ENCODE measurements around the gene PEX13. TPM values are rescaled to one million over a fixed set of nuclear protein-coding genes. Genes with fewer than 3 reads are reported as not detected.

Gene PEX13
- total RNA-seq, 2 experiments from 2014 or later, result 18.9 to 27.6 TPM

GRCh38 chr2:61045999-61046398, 28.5 kb downstream of the PEX13 start:
- TF ChIP-seq, protein P1, sequence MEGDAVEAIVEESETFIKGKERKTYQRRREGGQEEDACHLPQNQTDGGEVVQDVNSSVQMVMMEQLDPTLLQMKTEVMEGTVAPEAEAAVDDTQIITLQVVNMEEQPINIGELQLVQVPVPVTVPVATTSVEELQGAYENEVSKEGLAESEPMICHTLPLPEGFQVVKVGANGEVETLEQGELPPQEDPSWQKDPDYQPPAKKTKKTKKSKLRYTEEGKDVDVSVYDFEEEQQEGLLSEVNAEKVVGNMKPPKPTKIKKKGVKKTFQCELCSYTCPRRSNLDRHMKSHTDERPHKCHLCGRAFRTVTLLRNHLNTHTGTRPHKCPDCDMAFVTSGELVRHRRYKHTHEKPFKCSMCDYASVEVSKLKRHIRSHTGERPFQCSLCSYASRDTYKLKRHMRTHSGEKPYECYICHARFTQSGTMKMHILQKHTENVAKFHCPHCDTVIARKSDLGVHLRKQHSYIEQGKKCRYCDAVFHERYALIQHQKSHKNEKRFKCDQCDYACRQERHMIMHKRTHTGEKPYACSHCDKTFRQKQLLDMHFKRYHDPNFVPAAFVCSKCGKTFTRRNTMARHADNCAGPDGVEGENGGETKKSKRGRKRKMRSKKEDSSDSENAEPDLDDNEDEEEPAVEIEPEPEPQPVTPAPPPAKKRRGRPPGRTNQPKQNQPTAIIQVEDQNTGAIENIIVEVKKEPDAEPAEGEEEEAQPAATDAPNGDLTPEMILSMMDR (conservative IDR thresholded peaks at IDR 0.05; ENCODE audit: low read length), result no peak
- no peak for TF ChIP-seq EZH2phosphoT487 (IDR thresholded peaks at IDR 0.05; ENCODE audit: borderline replicate concordance, low read depth, low read length)
- no peaks in the 10 kb centered on the region for H3K4me1 ChIP-seq (ENCODE audit: insufficient read depth, low read length, poor library complexity, severe bottlenecking)
- CTCF ChIA-PET (ENCODE audit: unreplicated experiment), result no interaction called here
- H3K27ac ChIP-seq (ENCODE audit: low read depth, low read length, poor library complexity, severe bottlenecking), result no peak overlapping the region
- H4K20me1 ChIP-seq (ENCODE audit: insufficient read depth, low read length), result no peaks in the 10 kb centered on the region
- no peak for DNase-seq (ENCODE audit: low spot score)
- no peak overlapping the region for H2AFZ ChIP-seq (ENCODE audit: low read length)
- H3K4me3 ChIP-seq (ENCODE audit: low read depth, low read length, poor library complexity, severe bottlenecking), result no peak overlapping the region
- H3K4me2 ChIP-seq (ENCODE audit: low read length), result no peak overlapping the region
- H3K9me3 ChIP-seq (ENCODE audit: low read length), result no peaks in the 10 kb centered on the region
- intact Hi-C loops (cut with micrococcal nuclease; ENCODE audit: unreplicated experiment), result no loop called here
- no TSS peak for BruUV-seq (replicated peaks)
- POLR2A ChIA-PET, result interaction anchor here (0.6 kb wide), 1 partner anchor 10 kb away, joined by 3 read pairs; no protein-coding TSS in a partner anchor
- peaks cover 55% of the 10 kb centered on the region for H3K36me3 ChIP-seq (ENCODE audit: insufficient read depth, low read length)
- H3K79me2 ChIP-seq (ENCODE audit: insufficient read depth, low read depth, low read length), result no peaks in the 10 kb centered on the region
- H3K9me2 ChIP-seq (ENCODE audit: insufficient read depth, low read length), result no peaks in the 10 kb centered on the region

DNA sequence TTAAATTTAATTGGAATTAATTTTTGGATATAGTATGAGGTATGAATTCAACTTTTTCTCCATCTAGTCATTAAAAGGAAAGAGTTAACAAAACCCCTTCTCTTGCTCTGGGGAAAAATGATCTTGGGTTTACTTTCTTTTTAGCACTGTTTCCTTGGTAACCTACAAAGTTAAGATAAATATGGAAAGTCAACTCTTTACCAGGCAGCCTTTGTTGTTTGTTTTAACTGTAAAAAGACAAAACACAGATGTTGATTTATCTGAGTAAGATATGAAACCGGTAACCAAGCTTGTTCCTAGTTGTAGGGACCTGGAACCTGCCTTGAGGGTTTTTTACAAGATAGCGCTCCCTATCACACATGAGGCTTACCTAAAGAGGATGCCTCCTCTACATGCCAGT, 38.0 kb downstream of the PEX13 start:
- ChIA-PET POLR2A (no interaction called here), CTCF (ENCODE audit: unreplicated experiment) (no interaction called here)
- no peaks in the 10 kb centered on the region for H4K20me1 ChIP-seq (ENCODE audit: insufficient read depth, low read length)
- no peak overlapping the region for H3K4me2 ChIP-seq (ENCODE audit: low read length)
- no peaks in the 10 kb centered on the region for H3K9me3 ChIP-seq (ENCODE audit: low read length)
- no peaks in the 10 kb centered on the region for H3K4me1 ChIP-seq (ENCODE audit: insufficient read depth, low read length, poor library complexity, severe bottlenecking)
- TF ChIP-seq EZH2phosphoT487 (IDR thresholded peaks at IDR 0.05; ENCODE audit: borderline replicate concordance, low read depth, low read length), result no peak
- TF ChIP-seq, protein P1 (conservative IDR thresholded peaks at IDR 0.05; ENCODE audit: low read length), result no peak
- no peak overlapping the region for H3K27ac ChIP-seq (ENCODE audit: low read depth, low read length, poor library complexity, severe bottlenecking)
- H3K4me3 ChIP-seq (ENCODE audit: low read depth, low read length, poor library complexity, severe bottlenecking), result no peak overlapping the region
- H3K79me2 ChIP-seq (ENCODE audit: insufficient read depth, low read depth, low read length), result no peaks in the 10 kb centered on the region
- peaks cover 24% of the 10 kb centered on the region for H3K36me3 ChIP-seq (ENCODE audit: insufficient read depth, low read length)
- intact Hi-C loops (cut with micrococcal nuclease; ENCODE audit: unreplicated experiment), result no loop called here
- no peak overlapping the region for H2AFZ ChIP-seq (ENCODE audit: low read length)
- H3K9me2 ChIP-seq (ENCODE audit: insufficient read depth, low read length), result no peaks in the 10 kb centered on the region
- BruUV-seq (replicated peaks), result no TSS peak
- DNase-seq (ENCODE audit: low spot score), result no peak

- CTCF ChIA-PET (ENCODE audit: unreplicated experiment), result no interaction called here
- intact Hi-C loops (cut with micrococcal nuclease; ENCODE audit: unreplicated experiment), result no loop called here
- TF ChIP-seq, protein P1 (conservative IDR thresholded peaks at IDR 0.05; ENCODE audit: low read length), result no peak
- no peak for TF ChIP-seq EZH2phosphoT487 (IDR thresholded peaks at IDR 0.05; ENCODE audit: borderline replicate concordance, low read depth, low read length)
- Histone ChIP-seq H3K27ac (ENCODE audit: low read depth, low read length, poor library complexity, severe bottlenecking) (no peak overlapping the region), H3K9me2 (ENCODE audit: insufficient read depth, low read length) (no peaks in the 10 kb centered on the region), H3K4me3 (ENCODE audit: low read depth, low read length, poor library complexity, severe bottlenecking) (no peak overlapping the region), H2AFZ (ENCODE audit: low read length) (no peak overlapping the region), H3K4me1 (ENCODE audit: insufficient read depth, low read length, poor library complexity, severe bottlenecking) (no peaks in the 10 kb centered on the region), H3K9me3 (ENCODE audit: low read length) (no peaks in the 10 kb centered on the region), H3K79me2 (ENCODE audit: insufficient read depth, low read depth, low read length) (no peaks in the 10 kb centered on the region), H3K4me2 (ENCODE audit: low read length) (no peak overlapping the region), H3K36me3 (ENCODE audit: insufficient read depth, low read length) (peaks cover 18% of the 10 kb centered on the region), H4K20me1 (ENCODE audit: insufficient read depth, low read length) (no peaks in the 10 kb centered on the region)
- no peak for DNase-seq (ENCODE audit: low spot score)
- no TSS peak for BruUV-seq (replicated peaks)
- POLR2A ChIA-PET, result no interaction called here
Observed at GRCh38 chr2:61057562-61057961, 40.0 kb downstream of the PEX13 start.

Measured in OCI-LY7 (cell line).